GDM1 (cell line): Measurements from ENCODE around the gene CXorf66.
"Not testable (repeated sequence)": the region's sequence is repeated elsewhere in the genome, so short reads cannot be mapped to it uniquely, and the experiment has no call there.

Source experiments
- DNase-seq: peaks from one replicate; lab custom pipeline; 2025; lab: John Stamatoyannopoulos, UW

The CXorf66 gene

DNA sequence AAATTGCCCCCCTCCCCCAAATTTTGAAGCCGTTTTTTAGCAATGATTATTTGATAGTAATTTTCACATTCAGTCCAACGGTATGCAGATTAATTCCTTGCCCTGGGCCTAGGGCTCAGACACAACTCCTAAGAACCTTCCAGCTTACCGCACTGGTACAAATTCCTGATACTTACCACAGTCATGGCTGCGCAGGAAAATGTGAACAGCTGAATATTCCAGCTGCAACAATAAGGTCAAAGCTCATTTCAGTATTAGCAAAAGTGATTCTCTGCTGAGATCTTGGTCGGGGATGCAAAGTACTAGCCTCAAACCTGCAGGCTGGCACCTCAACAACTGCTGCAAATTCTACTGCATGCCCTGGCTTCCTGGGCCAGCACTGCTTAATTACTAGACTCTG, 35.4 kb downstream of the CXorf66 start:
- no peak for DNase-seq

DNA sequence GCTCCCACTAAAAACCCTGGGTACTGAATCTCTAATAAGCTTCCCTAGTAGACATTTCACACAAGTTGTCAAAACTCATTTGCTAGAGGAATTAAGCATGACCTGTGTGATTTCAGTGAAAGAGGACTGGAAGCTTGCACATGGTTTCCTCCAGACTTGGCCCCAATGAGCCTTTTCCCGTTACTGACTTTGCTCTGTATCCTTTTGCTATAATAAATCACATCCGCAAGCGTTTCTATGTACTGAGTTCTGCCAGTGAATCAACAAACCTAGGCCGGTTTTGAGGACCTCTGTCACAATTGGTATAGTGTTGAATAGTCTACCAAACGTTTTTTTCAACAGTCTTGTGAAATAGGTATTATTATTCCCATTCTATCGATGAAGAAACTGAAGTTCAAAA, 40.6 kb downstream of the CXorf66 start:
- DNase-seq, result no peak

DNA sequence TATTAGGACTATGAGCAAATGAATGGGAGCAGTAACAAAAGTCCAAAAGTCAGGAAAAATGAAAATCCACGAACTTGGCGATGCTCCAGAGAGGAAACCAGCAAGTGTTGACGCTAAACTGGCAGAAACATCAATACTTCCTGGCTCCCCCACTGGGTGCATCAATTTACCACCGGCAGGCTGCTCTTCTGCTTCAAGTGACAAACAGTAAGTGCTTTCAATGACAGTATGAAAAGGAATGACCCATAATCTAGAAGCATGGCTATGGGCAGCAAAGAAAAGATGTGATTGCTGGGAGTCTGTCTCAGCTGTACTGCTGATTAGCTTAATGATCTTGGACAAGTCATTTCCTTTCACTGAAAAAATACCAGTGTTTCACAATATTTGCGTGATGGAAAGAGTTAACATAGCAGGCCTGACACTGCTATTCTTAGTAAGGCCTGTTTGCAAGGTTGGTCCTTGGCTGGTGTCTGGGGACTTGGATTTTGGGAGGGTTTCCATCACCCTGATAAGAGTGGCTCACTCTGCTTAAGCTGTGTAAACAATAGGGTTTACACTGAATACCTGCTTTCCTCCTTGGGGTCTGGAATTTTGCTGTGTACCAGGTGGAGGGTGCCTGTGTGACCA, 41.1 kb downstream of the CXorf66 start:
- no peak for DNase-seq

DNA sequence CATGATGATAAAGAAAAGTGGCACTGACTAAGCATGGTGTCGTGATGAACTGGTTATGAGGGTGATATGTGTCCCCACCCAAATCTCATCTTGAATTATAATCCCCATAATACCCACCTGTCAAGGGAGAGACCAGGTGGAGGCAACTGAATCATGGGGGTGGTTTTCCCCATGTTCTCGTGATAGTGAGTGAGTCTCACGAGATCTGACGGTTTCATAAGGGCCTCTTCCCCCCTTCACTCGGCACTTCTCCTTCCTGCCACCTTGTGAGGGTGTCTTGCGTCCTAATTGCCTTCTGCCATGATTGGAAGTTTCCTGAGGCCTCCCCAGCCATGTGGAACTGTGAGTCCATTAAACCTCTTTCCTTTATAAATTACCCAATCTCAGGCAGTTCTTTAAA, 44.2 kb downstream of the CXorf66 start:
- not testable (repeated sequence) for DNase-seq

DNA sequence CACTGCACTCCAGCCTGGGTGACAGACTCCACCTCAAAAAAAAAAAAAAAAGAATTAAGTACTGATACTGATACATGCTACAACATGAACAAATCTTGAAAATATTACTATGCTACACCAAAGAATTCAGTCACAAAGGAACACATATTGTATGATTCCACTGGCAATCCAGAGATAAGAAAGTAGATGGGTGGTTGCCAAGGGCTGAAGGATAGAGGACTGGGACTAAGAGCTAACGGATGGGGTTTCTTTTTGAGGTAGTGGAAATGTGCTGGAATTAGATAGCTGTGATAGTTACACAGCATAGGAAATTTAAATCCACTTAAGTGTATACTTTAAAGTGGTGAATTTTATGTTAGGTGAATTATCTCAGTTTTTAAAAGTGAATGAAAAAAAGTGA, 45.0 kb downstream of the CXorf66 start:
- DNase-seq, result no peak

DNA sequence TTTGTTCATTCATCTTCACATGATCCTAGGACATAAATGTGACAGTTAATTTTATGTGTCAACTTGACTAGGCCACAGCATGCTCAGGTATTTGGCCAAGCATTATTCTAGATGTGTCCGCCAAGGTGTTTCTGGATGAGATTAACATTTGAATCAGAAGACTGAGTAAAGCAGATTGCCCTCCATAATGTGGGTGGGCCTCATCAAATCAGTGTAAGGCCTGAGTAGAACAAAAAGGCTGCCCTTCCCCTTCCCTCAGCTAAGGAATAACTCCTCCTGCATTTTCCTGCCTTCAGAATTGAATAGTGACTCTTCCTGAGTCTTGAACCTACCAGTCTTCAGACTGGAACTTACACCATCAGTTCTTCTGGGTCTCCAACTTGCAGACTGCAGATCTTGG, 50.9 kb downstream of the CXorf66 start:
- no peak for DNase-seq

DNA sequence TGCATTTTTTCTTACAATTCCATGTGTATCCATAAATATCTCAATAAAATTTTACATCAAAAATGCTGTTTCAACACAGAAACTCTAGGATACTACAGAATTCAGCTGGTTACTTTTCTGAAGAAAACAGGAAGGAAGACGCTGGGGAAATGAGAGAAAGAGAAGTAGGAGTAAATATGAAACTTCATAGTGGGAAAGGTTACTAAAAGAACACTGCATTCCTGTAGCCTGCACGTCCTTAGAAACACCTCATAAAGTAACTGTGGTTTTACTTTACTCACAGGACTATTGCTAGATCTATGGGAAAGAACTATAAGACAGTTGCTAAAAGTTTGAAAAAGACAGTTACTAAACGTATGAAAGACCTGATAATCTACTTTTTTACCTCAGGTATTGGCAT, 55.6 kb downstream of the CXorf66 start:
- no peak for DNase-seq

DNA sequence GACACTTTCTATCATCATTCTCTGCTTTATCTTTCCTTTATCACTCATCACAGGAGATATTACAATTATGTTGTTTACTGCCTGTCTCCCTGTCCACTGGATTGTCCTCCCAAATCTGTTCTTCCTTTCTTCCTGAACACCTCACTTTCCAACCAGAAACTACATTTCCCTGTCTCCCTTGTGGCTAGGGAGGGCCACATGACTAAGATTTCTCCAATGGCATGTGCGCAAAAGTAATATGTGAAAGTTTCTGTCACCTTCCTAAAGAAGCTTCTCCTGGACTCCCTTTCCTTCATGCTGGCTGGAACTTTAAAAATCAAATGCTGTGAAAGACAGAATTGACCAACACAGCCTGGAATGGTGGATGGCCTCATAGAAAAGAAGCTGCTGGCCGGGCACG, 58.2 kb downstream of the CXorf66 start:
- no peak for DNase-seq

DNA sequence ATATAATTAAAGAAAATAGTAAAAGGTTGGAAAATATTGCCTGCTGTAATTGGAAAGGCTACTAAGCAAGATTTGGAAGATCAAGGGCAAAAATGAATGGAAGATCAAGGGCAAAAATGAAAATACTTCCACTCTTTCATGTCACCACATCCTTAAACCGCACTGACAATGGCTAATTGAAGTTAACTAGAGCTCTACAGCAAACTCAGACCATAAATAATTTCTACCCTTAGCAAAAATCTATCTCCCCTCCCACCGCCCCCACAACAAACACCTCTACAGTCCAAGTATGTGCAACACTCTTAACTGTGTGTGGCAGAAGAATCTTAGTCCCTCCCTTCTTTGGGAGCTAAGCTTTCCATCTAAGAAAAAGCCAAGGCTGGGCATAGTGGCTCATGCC, 59.6 kb downstream of the CXorf66 start:
- no peak for DNase-seq
